GM19467 (cell line): Measurements from ENCODE around the gene TMEM54.

ENCODE experiments used
- ATAC-seq: cut with Tn5 transposase; IDR thresholded peaks from one replicate; pipeline ENCODE4 v1.9.1; 2021; ENCODE audit warnings: mild to moderate bottlenecking, moderate library complexity; ENCODE audit not compliant: unreplicated experiment

Gene TMEM54, protein sequence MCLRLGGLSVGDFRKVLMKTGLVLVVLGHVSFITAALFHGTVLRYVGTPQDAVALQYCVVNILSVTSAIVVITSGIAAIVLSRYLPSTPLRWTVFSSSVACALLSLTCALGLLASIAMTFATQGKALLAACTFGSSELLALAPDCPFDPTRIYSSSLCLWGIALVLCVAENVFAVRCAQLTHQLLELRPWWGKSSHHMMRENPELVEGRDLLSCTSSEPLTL

DNA sequence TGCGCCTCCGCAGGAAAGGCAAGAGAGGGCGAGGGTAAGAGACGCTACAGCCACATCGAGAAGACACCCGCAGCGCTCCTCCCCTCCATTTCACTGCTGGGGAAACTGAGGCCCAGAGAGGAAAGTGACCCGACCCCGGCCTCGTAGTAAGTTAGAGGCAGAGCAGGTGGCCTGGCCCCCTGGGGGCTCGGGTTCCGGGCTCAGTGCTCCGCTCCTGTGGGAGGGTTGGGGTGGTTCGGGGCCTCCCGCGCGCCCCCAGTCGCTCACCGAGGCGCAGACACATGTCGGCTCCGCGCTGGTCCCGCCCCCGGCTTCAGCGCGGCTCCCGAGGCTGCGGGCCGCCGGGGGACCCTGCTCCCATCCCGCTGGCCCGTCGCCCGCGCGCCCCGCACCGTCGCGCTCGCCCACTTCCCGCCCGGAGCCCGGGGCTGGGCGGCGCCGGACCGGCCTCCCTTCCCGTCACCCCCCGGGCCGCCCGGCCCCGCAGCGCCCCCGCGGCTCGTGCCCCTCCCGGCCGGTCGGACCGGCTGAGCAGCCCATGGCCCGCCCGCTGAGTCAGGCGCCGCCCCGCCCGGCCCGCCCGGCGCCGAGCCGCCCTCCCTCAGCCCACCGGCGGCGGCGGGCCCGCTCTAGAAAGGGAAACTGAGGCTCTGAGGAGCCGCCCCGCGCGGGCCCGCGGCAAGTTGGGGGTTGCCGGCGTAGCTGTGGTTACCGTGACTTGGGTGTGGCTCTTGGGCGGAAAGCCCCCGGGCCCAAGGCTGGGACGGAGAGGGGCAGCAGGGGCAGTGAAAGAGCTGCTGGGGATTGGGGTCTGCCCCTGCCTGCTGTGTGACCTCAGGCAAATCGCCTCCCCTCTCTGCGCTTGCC, at the start of gene TMEM54:
Gene TMEM54 (minus strand): TSS at position 434 of the 867 bp plus-strand sequence. CDS start 151 bp downstream, at position 283.
- ATAC-seq: no peak

DNA sequence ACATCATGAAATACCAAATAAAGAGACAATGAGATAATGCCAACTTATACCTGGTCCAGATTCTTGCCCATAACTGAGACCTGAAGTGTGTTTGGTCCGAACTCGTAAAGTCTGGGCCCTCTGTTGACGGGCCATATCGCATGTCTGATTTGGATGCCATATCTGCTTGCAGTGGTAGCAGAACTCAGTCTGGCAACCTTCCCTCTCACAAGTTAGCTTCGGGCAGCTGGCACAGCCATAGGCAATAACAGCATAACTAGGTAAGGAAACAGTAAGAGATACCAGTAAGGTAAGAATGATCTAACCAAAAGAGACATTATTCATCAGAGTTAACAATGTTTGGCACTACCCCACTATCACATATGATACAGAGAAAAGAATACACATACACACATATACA, 48.3 kb upstream of the TMEM54 start:
- ATAC-seq: no peak

DNA sequence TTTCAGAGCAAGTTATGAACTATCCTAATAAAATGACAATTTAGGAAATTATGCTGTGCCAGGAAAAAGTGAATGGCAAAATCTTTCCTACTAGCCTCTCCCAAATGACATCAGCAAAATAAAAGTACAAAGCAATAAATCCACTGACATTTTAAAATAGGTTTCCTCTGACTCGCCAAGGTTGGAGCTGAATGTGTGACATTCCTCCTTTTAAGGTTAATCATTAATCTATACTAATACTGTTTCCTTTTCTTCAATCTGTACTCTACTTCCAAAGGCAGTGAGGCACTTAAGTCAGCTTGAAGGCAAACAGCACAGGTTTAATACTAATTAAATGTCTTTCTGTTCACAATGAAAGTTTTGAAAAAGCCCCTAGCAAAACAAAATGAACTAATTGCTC, 47.7 kb upstream of the TMEM54 start:
- ATAC-seq: no peak

DNA sequence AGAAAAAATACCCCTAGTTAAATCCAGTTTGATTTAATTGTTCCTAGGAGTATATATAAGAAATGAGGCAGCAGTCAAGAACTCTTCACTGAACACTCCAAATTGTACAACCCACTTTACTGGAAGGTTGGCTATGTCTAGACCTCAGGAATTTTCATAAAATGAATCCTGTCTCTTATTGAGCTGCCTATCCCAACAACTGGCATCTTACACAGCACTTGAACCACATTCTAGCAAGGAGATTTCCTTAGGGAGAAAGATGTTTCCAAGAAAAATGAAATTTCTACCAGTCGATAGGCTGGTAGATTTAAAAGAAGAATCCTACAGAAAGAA, 47.2 kb upstream of the TMEM54 start:
- ATAC-seq: no peak

DNA sequence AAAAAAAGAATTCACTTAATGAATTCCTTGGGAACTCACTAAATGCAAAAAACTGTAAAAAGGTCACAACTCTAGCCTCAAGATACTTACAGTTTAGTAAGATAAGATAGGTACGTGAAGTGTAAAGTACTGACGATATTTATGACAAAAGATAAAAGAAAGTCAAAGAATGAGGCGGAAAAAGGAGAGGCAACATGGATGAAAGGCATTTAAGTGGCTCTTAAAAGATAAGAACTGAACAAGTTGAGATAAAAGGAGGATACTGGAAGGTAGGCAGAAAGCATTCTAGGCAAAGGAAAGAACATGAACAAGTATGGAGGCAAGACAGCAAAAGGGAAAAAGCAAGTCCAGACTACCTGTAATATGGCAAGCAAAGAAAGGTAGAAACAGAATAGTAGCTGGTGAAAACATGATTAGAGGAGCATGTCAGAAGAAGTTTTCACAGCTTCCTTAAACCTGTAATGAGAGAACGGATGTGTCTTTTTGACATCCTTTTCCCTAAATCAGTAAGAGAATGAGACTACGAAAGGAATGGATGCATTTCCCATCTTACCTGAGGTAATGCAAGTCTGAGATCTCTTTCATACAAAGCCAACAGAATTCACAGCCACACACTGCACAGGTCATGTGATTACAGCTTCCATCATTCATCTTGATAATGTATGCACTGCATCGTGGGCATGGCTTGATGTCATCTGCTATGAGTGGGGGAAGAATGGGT, 46.6 kb upstream of the TMEM54 start:
- ATAC-seq: no peak

DNA sequence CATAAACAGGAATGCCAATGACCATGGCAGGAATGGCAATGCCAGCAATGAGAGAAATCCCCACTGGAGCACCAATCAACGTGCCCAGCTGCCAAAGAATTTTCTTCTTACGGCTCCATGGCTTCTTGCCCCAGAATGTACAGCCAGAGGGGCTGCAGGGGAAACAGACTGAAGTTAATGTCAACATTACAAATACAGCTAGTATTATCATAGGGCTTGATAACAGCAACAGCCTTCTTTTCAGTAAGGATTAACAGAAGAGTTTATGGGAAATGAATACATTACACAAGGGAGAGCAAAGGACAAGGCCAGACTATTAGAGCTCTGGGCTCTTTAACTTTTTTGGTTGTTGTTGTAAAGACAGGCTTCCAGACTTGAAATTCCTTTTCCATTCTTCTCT, 45.2 kb upstream of the TMEM54 start:
- ATAC-seq: no peak

DNA sequence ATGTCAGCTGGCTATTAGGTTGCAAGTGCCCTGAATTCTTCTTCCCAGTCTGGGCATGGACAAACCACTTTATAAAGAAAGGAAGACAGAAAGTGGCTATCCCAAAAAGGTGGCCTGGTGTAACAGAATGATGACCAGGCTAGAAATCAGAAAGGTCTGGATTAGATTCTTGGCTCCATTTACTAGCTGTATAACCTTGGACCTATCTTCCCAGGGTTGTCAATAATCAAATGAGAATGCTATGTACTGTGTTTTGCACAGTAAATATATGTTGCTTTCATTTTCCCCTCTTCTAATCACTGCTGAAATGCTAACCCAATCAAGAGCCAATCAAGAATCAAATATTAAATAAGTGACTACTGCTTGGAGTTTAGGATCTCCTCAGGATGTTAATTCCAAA, 43.0 kb upstream of the TMEM54 start:
- ATAC-seq: no peak

DNA sequence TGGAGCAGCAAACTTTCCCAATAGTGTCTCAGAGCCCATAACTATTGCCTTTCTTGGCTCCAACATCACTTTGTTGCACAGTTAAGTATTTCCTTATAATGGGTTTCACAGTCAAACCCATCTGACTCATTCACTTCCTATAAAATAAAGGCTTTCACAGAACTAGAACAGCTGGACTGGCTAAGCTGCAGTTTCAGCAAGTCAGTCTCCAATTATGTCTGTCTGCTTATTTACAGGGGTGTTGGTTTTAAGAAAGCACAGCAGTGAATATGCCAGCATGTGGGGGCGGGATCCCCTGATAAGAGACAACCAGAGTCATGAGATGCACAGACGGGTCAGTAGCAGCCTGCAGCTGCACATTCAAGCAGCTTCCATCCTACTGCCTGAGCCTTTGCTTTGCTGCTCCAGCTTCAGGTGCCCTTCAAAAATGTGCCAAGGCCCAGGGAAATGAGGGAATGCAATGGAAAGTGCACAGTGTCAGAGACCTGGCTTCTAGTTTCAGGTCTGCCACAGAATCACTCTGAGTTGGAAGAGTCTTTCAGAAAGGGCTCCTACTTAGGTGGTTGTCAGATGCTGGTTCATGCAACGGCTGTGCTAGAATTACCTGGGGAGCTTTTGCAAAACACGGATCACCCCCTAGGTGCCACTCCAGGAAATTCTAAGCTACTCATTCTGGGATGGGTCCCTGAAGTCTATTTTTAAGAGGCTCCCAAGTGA, 38.6 kb upstream of the TMEM54 start:
- ATAC-seq: no peak

DNA sequence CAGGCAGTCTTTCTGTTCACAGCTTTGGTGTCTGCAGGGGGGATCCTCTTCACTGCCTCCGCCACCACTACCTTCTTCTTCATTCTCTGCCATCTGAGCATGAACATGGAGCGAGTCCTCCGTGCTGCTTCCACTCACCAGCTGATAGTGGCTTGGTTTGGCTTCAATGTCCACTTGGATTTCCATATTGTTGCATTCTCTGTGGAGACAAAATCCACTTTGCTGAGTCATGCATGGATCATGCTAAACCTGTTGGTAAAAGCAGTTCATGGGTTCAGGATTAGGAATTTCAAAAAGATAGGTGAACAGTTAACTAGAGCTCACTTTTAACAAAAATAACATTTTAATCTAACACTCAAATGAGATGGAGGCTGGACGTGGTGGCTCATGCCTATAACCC, 35.9 kb upstream of the TMEM54 start:
- ATAC-seq: no peak

DNA sequence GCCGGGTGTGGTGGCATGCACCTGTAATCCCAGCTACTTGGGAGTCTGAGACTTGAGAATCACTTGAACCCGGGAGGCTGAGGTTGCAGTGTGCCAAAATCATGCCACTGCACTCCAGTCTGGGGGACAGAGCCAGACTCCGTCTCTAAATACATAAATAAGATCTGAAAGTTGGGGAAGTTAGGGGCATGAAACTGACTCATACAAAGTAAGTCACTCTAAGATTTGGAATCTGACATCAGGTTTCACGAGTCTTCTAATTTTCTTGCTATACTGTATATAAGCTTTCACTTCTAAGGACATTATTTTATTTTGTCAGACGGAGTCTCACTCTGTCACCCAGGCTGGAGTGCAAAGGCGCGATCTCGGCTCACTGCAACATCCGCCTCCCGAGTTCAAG, 33.3 kb upstream of the TMEM54 start:
- ATAC-seq: no peak

DNA sequence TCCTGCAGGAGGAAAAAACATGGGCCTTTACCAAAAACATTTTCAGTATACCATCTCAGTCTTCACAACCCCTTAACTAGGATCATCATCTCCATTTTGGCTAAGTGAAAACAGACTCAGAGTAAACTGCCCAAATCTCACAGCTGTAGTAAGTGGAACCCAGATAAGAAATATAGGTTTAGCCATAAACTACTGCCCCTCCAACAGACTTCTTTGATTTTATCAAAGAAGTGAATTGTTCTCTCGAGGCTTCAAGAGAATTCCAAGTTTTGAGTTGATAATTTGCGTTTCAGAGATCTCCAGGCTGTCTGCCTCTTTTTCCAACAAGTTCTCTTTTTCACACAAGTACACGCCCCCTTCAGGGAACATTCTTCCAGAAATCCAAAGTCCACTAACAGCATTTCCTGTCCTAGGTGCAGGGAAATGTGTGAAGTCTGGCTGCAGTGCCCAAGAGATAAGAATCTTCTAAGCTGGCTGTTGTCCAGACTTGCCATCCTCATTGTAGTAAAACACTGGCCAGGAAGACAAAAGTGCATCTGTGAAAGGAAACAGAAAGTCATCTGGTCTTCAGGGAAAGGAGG, 32.6 kb upstream of the TMEM54 start:
- ATAC-seq: no peak

DNA sequence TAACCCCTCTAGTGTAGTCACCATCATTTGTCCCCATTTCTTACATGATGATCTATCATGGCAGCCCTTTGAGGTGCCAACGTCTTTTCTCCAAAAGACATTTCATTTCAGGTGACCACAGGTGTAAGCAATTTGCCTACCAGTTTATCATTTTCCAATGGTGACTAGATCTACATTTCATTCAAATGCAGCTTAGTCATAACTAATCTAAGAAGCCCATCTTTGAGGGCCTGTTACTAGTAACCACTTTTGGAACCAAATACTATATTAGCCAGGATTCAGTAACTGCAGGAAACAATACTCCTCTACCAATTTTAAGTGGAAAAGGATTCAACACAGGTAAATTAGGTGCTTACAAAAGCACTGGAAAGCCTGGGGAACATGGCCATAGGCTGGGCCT, 30.6 kb upstream of the TMEM54 start:
- no peak for ATAC-seq

DNA sequence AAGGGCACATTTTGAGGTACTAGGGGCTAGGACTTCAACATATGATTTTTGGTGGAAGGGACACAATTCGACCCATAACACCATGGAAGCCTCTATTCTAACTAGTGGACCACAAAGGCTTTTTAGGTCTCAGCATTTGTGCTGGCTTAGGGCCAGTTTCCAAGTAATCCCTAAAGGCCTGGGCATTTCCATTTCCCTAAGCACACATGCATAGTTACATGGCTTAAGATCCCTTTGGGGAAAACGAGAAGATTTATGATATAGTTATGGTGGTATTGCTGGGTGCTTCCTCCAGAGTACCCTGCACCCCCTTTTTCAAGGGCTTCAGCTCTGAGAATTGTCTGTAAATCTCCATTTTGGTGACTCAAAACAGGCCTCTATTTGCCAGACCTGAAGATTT, 28.2 kb upstream of the TMEM54 start:
- no peak for ATAC-seq

DNA sequence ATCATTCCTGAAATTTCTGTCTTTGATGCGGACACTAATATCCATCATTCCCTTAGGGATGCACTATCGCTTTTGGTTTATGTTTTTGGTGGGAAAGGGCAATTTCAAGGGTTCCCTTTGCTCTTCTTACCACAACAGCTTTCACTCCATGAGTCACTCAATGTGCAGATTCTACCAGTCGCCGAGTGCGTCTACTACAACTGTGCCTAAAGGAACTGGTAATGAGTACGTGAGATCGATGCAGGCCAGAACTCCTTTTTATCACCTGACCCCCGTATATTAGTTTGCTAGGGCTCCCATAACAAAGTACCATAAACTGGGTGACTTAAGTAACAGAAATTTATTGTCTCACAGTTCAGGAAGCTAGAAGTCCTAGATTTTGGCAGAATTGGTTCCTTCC, 27.5 kb upstream of the TMEM54 start:
- ATAC-seq: no peak

DNA sequence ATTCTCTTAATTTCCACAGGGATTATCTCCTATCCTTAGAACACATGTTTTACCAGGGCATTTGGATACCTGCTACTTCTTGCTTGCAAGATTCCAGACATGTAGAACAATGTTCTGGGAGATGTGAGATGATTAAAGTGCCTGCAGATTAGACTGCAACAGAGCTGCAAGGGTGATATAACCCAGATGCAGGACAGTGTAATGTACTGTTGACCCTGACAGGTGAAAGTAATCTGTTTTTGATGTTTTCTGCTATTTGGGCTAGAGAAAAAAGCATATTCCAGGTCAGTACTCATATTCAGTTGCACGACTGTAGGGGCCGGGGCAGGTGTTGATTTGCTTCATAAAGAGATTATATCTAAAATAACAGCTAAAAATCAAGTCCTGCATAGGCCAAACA, 27.1 kb upstream of the TMEM54 start:
- no peak for ATAC-seq

DNA sequence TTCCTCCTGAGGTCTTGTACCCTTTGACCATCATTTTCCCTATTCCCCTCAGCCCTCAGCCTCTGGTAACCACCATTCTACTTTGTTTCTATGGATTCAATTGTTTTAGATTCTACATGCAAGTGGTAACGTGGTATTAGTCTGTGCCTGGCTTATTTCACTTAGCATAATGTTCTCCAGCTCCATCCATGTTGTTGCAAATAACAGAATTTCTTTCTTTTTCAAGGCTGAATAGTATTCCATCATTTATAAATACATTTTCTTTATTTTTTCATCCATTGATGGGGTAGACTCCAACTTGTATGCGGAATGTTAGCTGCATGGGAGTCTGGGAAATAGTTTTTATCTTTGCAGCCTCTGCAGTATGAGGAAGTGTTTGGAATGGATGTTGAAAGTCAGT, 26.3 kb upstream of the TMEM54 start:
- ATAC-seq: no peak

DNA sequence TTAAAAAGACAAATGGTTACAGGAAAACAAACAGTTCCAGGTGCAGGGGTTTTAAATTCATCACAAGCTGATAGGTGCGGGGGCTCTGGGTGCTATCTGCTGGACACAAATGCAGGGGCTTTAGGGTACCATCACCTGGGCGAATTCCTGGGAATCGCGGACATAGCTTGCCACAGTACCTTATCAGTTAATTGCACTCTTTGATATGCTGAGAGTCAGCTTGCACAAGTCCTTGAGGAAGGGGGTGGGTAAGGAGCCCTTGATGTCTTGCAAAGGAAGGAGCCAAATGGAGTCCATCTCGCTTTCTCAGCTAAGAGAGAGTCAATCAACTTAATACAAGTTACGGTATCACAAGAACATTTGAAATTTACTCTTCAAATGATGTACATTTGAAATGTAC, 25.4 kb upstream of the TMEM54 start:
- no peak for ATAC-seq

DNA sequence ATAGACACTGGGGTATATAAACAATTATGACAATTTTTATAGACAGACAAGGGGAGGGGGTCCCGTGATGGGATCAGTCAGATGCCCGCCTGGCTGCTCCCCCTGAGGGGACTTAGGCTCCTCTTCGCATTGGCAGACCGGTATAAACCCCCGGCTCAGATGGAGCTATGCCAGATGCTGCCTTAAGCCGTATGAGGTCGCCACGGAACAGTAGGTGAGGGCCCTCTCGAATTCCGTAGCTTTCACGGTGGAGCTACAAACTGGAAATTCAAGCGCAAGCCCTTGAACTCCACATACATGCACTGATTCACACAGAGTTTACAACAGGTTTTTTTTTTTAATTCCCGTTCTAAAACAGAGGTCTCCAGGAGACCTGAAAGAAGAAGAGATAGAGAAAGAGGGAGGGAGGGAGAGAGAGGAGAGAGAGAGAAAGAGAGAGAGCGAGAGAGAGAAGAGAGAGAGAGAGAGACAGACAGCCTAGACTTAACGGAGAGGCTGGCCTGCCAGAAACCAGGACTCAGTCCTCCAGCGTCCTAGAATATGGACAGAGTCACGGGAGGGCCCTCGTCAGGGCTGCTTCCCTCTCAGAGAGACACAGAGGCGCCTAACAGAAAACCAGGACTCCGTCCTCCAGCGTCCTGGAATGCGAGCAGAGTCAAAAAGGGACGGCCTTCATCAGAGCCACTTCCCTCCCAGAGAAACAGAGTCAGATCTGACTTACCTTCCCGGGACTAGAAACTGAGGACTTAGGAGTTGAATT, 24.4 kb upstream of the TMEM54 start:
- no peak for ATAC-seq

DNA sequence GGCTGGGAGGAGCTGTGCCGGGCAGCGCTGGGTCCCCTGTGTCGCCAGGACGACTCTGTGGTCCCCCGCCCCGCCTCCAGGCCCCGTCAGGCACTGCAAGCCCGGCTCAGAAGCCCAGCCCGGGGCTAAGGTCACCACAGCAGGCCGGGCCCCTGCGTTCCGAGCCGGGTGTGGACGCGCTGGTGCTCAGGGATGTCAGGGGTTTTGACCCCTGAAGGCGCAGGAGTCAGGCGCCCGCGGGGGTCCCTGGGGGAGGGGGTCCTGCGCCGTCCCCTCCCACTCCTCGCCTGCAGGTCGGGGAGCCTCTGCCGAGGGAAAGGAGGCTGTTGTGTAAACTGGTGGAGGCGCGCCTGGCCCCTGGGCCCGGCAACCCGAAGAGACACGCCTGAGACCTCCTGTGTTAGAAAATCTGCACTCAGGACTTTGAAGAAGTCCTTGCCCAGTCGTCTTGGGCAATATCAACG, 23.7 kb upstream of the TMEM54 start:
- ATAC-seq: no peak

DNA sequence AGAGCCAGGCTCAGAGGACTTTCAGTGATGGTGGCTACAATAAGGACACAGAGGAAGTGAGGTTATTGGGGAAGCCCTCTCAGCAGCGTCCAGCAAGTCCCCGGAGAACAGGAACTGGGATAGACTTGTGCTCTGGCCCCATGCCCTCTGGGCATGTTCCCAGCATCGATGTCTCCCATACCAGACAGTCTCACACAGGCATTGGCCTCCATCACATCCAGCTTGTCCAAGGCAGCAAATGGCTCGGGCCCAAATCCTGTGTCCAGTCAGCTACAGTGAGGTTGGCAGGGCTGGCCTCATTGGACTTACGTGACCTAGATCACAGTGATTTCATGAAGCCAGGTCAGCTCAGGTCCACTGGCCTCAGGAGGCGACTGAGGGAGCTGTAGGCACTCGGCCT, 19.6 kb upstream of the TMEM54 start:
- ATAC-seq: no peak
